Activated T-cell treated with anti-CD3 and anti-CD28 coated beads, Interleukin-2, amount 50 U/mL, for 48 hours (primary cell): ENCODE data around the gene KCNT1.

Source experiments
- DNase-seq, 2 experiments: peaks; one replicate each; pipeline ENCODE4 v3.0.0-alpha.2; 2020

KCNT1 gene

GRCh38 chr9:135769489-135770202 is 67.7 kb downstream of the KCNT1 start:
- DNase-seq: no peak

- no peak for DNase-seq
Observed at GRCh38 chr9:135770203-135770535, 68.2 kb downstream of the KCNT1 start.

- no peak for DNase-seq
Observed at GRCh38 chr9:135770771-135771170, 68.8 kb downstream of the KCNT1 start.

- DNase-seq: no peak
Observed at GRCh38 chr9:135771401-135772051, 69.5 kb downstream of the KCNT1 start.

- DNase-seq: peak; percentile 25 to 26
Observed at GRCh38 chr9:135772056-135772646, 70.2 kb downstream of the KCNT1 start.

GRCh38 chr9:135772702-135773493 is 70.9 kb downstream of the KCNT1 start:
- no peak for DNase-seq

GRCh38 chr9:135773530-135774238 is 71.7 kb downstream of the KCNT1 start:
- no peak for DNase-seq

- no peak for DNase-seq
Observed at GRCh38 chr9:135774239-135774747, 72.3 kb downstream of the KCNT1 start.

- DNase-seq: no peak
Observed at GRCh38 chr9:135774794-135775525, 73.0 kb downstream of the KCNT1 start.

- DNase-seq: no peak
Observed at GRCh38 chr9:135775911-135776310, 73.9 kb downstream of the KCNT1 start.

GRCh38 chr9:135776893-135777622 is 75.1 kb downstream of the KCNT1 start:
- no peak for DNase-seq

GRCh38 chr9:135777623-135778177 is 75.7 kb downstream of the KCNT1 start:
- no peak for DNase-seq

- DNase-seq: no peak
Observed at GRCh38 chr9:135778421-135778820, 76.4 kb downstream of the KCNT1 start.

- DNase-seq: no peak
Observed at GRCh38 chr9:135779571-135779970, 77.6 kb downstream of the KCNT1 start.

GRCh38 chr9:135780086-135780485 is 78.1 kb downstream of the KCNT1 start:
- DNase-seq: no peak

GRCh38 chr9:135780626-135781025 is 78.6 kb downstream of the KCNT1 start:
- no peak for DNase-seq

- no peak for DNase-seq
Observed at GRCh38 chr9:135782946-135783345, 81.0 kb downstream of the KCNT1 start.

GRCh38 chr9:135783540-135784245 is 81.7 kb downstream of the KCNT1 start:
- no peak for DNase-seq

GRCh38 chr9:135785013-135785575 is 83.1 kb downstream of the KCNT1 start:
- no peak for DNase-seq

GRCh38 chr9:135786146-135786690 is 84.2 kb downstream of the KCNT1 start:
- DNase-seq: no peak
